HG02840 (cell line): ENCODE data around the gene PTBP1.

Source experiments
- ATAC-seq: cut with Tn5 transposase; IDR thresholded peaks from one replicate; pipeline ENCODE4 v1.9.1; 2021; ENCODE audit warnings: mild to moderate bottlenecking, moderate library complexity, moderate number of reproducible peaks; ENCODE audit not compliant: unreplicated experiment, low FRiP score

Gene PTBP1

DNA sequence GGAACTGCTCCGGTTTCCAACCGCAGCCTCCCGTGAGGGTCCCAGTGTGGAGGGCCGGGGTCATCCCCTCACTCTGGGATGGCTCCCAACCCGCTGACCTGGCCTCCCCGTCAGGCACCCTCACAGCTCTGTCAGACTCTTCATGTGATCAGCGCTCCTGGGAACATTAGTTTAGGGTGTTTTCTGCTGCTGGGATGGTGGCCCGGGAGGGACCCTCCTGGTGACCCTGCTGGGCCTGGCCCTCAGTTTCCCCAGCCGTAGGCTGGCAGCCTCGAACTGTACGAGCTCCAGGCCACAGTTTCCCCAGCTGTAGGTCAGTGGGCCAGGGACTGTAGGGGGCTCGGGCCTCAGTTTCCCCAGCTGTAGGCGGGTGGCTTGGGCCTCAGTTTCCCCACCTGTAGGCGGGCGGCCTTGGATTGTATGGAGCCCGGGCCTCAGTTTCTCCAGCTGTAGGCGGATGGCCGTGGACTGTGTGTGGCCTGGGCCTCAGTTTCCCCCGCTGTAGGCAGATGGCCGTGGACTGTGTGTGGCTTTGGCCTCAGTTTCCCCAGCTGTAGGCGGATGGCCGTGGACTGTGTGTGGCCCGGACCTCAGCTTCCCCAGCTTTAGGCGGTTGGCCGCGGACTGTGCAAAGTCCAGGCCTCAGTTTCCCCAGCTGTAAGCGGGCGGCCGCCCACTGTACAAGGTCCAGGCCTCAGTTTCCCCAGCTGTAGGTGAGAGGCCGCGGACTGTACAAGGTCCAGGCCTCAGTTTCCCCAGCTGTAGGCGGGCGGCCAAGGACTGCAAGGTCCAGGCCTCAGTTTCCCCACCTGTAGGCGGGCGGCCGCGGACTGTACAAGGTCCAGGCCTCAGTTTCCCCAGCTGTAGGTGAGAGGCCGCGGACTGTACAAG is 1.3 kb upstream of the PTBP1 start:
- no peak for ATAC-seq

DNA sequence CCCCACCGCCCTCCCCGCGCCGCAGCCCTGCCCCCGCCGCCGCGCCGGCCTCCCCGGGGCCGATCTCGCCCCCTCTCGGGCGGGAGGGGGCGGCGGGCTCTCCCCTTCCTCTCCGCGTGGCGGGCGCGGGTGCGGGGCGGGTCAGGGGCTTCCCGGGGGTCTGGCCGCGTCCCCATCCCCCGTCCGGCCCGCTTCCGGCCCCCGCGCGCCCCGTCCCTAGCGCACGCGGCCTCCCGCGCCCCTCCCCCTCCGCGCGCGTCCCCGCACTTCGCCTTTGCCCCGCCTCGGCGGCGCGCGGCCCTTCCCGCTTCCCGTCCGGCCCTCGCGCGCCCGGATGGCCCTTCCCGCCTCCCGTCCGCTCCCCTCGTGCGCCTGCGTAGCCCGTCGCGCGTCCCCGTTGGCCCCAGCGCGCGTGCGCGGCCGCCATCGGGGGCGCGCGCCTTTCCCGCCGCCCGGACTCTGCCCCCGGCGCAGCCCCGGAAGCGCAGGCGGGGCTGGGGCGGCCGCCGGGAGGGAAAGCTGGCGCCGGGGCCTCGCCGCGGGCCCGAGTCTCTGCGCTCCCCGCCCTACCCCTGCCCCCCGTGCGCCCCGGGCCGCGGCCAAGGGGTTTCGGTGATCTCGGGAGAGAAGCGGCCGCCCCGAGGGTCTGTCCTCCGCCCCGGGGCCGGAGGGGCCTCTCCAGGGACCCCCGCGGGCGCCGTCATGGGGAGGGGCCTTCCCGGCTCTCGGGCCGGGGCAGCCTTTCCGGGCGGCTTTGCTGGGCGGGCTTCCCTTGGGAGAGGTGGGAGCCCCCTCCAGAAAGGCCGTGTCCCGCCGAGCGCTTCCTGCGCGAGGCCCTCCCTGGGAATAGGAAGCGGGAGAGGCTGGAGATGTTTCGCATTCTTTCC is 519 bp downstream of the PTBP1 start:
- peak; percentile 44 for ATAC-seq

DNA sequence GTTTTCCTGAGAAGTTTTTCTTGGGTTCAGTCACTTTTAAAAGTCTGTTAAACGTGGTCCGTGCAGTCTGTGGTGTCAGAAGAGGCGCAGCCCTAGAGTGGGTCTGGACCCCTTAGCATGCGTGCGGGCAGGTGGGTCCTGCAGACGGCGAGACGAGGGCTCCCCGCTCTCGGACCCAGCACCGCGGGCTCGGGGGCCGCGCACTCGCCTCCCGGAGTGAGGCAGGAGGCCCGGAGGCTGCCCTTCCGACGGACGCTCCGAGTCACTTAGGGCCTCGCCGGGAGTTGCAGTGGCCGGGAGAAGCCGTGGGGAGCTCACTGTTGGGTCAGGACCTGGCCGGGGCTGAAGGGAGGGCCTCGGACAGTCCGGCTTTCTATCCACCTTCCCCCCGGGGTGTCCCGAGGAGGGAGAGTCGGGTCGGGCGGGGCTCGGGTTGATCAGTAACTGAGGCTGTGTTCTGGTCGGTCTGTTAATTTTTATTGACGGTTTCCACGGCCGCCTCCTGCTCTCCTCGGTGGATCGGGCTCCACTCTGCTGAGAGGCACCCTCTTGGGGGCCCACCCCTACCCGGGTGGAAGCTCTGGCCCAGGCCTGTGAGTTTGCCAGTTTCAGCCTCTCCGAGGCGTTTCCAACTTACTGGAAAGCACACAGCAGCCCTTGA is 1.3 kb downstream of the PTBP1 start:
- no peak for ATAC-seq

DNA sequence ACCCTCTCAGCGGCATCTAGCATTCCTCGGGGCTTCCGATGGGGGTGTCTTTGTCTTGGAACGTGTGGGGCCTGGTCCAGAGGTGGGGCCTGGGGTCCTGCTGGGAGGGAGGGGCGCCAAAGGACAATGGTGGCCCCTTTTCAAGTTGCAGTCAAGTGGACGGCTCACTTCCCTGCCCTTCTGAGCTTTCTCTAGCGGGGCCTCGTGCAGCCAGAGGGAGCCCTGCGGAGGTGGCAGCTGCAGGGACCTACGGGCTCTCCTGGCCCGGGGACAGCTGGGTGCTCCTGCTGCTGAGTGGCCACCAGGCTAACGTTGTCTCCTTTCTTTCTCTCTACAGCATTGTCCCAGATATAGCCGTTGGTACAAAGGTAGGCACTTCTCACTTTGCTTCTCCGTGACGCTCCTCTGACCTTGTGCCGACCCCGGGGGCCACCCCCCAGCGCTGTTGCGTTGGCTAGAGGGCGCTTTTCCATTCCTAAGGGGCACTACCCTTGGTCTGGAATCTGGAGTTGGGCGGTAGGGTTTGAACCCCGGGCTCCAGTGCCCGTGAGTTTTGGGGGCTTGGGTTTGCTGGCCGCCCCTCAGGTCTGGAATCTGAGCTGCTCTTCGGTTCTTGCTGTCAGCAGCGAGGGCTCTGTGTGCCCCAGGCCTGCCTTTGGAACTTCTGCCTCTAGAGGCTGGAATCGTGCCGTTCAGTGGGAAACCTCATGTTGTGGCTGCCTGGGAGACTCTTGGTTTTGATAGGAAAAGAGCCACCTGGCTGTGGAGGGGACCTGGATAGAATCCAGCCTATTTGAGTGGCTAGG is 2.0 kb downstream of the PTBP1 start:
- no peak for ATAC-seq

DNA sequence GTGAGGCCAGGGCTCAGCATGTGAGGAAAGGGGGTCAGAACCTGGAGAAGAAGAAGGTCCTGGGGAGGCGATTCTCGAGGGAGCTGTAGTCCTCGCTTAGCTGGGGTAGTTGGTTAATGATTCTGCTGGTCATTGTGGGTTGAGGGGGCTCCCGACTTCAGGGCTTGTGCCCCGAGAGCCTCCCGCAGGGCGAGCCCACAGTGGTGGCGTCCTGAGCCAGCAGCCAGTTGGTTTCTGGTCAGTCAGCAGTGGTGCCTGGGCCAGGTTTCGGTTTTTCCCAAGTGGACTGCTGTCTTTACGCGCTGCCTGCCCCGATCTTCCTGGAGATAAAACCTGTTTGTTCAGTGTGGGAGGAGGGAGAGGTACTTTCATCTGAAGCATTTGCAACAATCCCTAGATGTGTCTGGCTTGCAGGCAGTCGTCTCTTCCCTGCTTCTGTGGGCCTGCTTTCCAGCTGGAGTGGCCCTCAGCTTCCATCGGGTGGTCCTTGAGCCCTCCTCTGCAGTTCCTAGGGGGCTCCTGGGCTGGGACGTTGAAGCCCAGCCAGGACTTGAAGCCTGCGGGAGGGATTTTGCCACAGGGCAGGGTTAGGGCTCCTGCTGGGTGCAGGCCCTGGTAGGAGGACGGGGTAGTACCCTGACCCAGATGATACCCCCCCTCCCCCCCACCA is 3.2 kb downstream of the PTBP1 start:
- ATAC-seq = no peak

DNA sequence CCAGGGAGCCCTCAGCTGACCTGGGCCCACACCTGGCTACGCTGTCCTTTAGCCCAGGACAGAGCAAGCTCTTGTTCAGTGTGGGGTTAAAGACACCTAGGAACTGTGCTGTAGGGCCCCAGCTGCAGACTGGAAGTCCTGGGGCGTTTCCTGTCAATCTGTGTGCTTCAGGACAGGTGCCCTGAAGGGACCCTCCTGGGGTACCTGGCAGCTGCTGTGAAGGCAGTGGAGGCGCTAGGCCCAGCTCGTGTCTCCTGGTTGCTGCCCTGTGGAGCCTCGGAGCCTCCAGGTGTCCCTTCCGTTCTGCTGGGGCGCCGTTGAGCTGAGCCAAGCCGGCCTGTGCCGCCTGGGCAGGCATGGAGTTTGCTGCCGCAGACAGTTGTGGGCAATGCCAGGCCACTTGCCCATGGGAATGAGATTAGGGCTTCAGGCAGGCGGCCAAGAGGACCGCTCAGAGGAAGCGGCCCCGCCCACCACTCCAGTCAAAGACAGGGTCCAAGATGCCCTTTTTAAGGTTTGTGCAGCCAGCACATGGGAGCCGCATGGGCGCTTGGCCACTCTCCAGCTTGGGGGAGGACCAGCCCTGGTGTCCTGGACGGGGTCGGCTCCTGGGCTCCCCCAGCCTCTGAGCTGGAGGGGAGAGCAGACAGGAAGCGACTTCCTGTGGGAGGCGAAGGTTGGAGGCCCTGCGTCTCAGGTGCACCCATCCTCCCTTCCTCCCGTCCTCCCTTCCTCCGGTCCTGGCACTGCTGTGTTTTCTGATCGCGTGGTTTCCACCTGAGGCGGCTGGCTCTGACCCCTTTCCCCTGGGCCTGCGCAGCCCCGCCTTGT is 4.0 kb downstream of the PTBP1 start:
- ATAC-seq = no peak

DNA sequence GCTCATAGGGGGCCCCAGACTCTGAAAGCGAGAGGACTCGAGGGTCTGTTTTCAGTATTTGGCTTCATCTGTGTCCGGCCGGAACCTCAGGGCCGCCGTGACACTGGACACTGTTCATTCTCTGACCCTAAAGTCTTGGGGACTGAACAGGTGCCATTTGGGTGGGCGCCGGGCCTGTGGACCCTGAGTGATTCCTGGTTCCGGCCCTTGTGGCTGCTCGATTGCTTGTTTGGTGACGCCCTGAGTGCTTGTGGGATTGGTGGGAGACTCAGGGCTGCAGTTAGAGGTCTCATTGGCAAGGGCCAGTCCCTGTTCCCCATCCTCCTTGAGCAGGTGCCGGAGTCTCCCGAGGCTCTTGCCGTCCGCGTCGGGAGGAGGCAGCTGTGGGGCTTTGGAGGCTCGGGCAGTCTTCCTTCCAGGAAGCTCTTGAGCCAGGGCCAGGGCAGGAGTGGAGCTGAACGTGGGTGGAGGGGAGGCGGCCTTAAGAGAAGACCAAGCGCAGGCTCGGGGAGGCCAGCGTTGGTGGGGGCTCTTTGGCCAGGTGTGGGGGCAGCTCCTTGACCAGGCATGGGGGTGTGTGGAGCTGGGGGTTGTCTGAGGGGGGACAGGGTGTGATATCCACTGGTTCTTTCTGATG is 4.7 kb downstream of the PTBP1 start:
- ATAC-seq = no peak

DNA sequence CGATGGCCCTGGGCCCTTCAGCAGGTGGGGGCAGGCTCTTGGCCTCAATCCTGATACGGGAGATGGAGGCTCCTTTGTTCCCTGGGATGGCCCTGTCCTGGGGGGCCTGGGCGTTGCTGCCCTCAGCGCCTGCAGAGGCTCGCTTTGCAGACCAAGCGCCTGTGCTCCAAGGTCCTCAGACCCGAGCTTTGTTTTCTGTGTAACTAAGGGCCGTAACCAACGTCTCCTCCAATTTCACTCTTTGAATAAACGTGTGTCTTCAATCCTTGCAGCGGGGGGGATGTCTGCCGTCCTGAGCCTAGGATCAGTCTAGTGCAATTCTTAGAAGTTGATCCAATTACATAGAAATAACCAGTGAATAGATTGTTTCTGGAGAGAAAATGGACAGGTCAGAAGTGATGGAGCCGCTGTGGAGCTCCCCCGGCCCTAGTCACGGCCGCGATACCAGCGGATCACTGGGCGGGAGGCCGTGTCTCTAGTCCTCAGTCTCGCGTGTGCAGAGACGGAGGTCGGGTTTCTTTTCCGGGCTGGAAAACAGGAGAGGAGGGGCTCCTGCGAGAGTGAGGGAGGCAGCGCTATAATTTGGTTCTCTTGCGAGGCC is 5.3 kb downstream of the PTBP1 start:
- no peak for ATAC-seq

DNA sequence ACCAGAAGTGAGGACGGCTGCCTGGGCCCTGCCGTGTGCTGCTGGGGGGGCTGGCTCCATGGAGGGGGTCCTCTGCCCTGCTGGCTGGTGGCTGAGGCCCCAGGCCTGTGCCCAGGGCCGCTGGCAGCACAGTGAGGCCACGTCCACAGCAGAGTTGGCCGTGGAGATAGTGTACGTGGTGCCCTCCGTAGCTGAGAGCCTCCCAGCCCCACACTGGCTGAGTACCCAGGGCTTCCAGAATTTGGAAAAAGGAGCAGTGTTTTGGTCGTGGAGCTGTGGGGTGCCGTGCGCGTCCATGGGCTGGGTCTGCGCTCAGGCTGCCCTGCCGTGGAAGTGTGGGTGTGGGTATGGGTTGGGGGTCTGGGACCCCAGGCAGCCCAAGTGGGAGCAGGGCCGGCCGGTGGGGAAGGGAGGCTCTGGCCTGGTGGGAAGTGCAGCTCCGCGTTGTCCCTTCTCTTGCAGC is 5.9 kb downstream of the PTBP1 start:
- no peak for ATAC-seq

DNA sequence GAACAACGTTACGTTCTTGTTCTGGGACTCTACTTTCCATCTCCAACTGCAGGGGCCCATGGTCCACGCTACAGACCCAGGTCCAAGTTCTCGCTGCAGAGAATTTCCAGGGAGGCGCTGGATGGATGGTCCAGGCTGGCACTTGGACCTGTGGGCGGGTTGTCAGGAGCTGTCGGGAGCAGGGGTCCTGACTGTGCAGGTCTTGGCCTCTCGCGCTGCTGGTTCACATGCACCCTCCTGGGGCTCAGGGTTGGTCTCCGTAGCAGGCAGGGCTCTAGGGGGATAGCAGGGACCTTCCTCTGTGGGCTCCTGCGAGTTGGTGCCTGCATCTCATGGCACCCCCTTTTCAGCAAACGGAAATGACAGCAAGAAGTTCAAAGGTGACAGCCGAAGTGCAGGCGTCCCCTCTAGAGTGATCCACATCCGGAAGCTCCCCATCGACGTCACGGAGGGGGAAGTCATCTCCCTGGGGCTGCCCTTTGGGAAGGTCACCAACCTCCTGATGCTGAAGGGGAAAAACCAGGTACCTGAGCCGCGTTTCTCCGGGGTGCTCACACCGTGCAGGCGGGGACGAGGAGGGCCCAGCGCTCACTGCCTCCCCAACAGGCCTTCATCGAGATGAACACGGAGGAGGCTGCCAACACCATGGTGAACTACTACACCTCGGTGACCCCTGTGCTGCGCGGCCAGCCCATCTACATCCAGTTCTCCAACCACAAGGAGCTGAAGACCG is 6.6 kb downstream of the PTBP1 start:
- no peak for ATAC-seq

DNA sequence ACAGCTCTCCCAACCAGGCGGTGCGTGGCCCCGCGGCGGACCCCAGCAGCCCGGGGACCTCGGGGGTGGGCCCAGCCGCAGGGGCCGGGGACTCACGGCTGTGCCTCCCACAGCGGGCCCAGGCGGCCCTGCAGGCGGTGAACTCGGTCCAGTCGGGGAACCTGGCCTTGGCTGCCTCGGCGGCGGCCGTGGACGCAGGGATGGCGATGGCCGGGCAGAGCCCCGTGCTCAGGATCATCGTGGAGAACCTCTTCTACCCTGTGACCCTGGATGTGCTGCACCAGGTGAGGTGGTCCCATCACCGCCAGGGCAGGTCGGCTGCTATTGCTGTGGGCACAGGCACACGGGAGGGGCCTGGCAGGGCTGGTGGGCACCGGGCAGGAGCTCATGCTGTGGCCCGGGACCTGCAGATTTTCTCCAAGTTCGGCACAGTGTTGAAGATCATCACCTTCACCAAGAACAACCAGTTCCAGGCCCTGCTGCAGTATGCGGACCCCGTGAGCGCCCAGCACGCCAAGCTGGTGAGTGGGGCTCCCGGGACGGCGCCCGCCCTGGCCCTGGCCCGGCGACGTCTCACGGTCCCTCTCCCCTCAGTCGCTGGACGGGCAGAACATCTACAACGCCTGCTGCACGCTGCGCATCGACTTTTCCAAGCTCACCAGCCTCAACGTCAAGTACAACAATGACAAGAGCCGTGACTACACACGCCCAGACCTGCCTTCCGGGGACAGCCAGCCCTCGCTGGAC is 7.3 kb downstream of the PTBP1 start:
- ATAC-seq = no peak

DNA sequence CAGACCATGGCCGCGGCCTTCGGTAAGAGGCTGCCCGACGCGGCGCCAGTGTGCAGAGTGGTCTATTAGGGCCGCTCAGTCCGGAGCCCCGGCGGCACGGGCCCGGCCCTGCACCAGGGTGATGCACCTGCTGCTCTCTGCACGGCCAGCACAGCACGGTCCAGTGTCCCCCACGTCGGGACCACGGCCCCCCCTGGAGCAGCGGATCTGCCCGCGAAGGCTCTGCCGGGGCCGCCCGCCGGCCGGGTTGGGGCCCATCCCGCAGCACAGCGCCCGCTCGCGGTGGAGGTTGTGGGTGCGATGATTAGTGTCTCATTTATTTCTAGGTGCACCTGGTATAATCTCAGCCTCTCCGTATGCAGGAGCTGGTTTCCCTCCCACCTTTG is 7.9 kb downstream of the PTBP1 start:
- no peak for ATAC-seq

DNA sequence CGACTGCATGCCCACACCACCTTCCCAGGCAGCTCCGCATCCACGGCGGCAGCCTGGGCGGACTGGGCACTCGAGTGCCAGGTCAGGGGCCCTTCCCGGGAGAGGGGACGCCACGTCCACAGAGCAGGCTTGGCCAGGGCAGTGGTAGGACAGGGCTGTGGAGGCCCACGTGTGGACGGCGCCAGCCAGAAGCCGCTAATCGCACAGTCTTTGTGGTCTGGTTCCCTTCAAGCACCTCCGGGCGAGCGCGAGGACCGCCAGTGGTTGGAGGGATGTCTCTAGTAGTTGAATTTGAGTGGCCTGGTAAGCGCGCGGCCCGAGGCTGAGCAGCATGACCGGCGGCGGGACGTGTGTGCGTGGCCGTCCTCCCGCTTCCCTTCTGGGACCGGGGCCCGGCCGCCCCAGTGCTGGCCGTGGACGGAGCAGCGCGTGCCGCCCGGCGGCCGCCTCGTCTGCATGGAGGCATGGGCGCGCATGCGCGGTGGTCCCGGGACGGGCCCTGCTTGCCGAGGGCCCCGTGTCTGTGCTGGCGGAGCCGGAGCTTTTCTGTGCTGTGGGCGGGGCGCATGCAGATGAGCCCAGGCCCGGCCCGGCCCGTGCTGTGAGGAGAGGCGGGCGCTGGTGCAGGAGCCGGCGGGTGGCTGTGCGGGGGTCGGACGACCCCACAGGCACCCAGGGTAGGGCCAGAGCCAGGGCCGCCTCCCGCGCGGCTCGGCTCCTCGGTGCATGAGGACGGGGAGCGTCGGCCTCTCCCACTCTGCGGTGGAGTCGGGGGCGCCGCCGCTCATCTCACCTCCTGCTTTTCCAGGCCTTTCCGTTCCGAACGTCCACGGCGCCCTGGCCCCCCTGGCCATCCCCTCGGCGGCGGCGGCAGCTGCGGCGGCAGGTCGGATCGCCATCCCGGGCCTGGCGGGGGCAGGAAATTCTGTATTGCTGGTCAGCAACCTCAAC is 8.6 kb downstream of the PTBP1 start:
- no peak for ATAC-seq

DNA sequence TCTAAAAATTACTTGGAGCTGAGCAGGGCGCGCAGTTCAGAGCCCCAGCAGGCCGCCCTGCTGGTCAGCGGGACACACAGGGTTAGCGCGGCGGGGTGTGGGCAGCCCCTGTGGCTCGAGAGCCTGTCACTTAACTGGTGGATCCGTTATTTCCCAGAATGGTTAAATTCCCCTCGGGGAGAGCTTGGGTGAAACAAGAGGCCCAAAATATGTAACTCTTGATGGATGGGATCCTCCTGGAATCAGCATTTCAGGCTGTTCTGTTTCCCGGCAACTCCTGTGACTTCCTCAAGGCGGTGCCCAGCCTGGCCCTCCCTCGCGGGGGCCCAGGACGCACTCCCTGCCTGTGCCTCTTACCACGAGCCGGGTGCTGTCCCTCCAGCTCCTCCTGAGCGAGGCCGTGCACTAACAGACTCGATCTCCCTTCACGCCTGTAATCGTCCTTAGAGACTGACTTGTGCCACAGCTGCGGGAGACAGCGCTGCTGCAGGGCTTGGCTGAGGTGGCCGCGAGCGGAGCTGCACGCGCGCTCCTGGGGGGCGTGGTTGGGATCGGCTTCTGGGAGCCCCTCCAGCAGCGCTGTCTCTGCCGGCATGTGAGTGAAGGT is 9.7 kb downstream of the PTBP1 start:
- ATAC-seq = no peak
